Activated T-cell treated with anti-CD3 and anti-CD28 coated beads, Interleukin-2, amount 50 U/mL, for 72 hours (primary cell): Measurements from ENCODE around the gene KCNC1. TPM values are rescaled to one million over a fixed set of nuclear protein-coding genes. Genes with fewer than 3 reads are reported as not detected.

Source experiments
- ATAC-seq, 2 donors: fragments of 150-1000 bp; cut with Tn5 transposase; replicated peaks in 1 of 2; 2 replicates each; pipeline ENCODE4 v1.10.0; 2021; ENCODE audit warnings: moderate library complexity in 2 of 2, mild to moderate bottlenecking in 1 of 2
- DNase-seq, 2 donors: peaks; one replicate each; pipeline ENCODE4 v3.0.0; 2021 to 2022; ENCODE audit warnings: mixed read lengths in 1 of 2
- H3K27ac Mint-ChIP-seq: one replicate; pipeline ENCODE4 v1.8.0; 2022; ENCODE audit warnings: mild to moderate bottlenecking, moderate library complexity, mixed read lengths
- H3K27me3 Mint-ChIP-seq: one replicate; pipeline ENCODE4 v1.8.0; 2022; ENCODE audit warnings: low read depth, mixed read lengths
- H3K36me3 Mint-ChIP-seq, 2 donors: one replicate each; pipeline ENCODE4 v1.8.0; 2022; ENCODE audit warnings: mixed read lengths in 2 of 2, mild to moderate bottlenecking in 1 of 2; ENCODE audit not compliant: insufficient read depth in 2 of 2
- H3K4me1 Mint-ChIP-seq: one replicate; pipeline ENCODE4 v1.8.0; 2022; ENCODE audit warnings: low read depth, mixed read lengths
- H3K4me3 Mint-ChIP-seq, 2 donors: one replicate each; pipeline ENCODE4 v1.8.0; 2022; ENCODE audit warnings: mild to moderate bottlenecking in 2 of 2, mixed read lengths in 2 of 2, moderate library complexity in 2 of 2
- H3K9me3 Mint-ChIP-seq, 2 donors: one replicate each; pipeline ENCODE4 v1.8.0; 2022; ENCODE audit warnings: mixed read lengths in 2 of 2
- total RNA-seq, 2 donors: library from RNA; stranded (reverse); gene quantifications; one replicate each; pipeline ENCODE4 v1.2.3, GENCODE V29; 2022

Gene KCNC1
- total RNA-seq, 2 donors from 2014 or later, result not detected

- no peak for ATAC-seq
- H3K4me3 Mint-ChIP-seq, result no peak overlapping the region
- no peaks in the 10 kb centered on the region for H3K4me1 Mint-ChIP-seq
- no peak overlapping the region for H3K27ac Mint-ChIP-seq
- no peaks in the 10 kb centered on the region for H3K27me3 Mint-ChIP-seq
- no peaks in the 10 kb centered on the region for H3K9me3 Mint-ChIP-seq
- no peaks in the 10 kb centered on the region for H3K36me3 Mint-ChIP-seq
- DNase-seq, result no peak
These were observed 45.4 kb downstream of the KCNC1 start for GRCh38 chr11:17779861-17780594.

- H3K4me1 Mint-ChIP-seq, result no peaks in the 10 kb centered on the region
- DNase-seq (no peak), ATAC-seq (no peak)
- no peak overlapping the region for H3K27ac Mint-ChIP-seq
- no peaks in the 10 kb centered on the region for H3K27me3 Mint-ChIP-seq
- no peaks in the 10 kb centered on the region for H3K36me3 Mint-ChIP-seq
- no peaks in the 10 kb centered on the region for H3K9me3 Mint-ChIP-seq
- no peak overlapping the region for H3K4me3 Mint-ChIP-seq
These were observed 46.1 kb downstream of the KCNC1 start for GRCh38 chr11:17780668-17781067.

- DNase-seq, result no peak
- Mint-ChIP-seq H3K27me3 (no peaks in the 10 kb centered on the region), H3K4me1 (no peaks in the 10 kb centered on the region), H3K36me3 (no peaks in the 10 kb centered on the region), H3K4me3 (no peak overlapping the region), H3K27ac (no peak overlapping the region), H3K9me3 (peaks cover 0 to 2% of the 10 kb centered on the region in 2 donors)
- ATAC-seq, result no peak
These were observed 46.6 kb downstream of the KCNC1 start for GRCh38 chr11:17781221-17781620.

GRCh38 chr11:17781626-17782025 lies 47.0 kb downstream of the KCNC1 start:
- H3K27ac Mint-ChIP-seq, result no peak overlapping the region
- H3K4me1 Mint-ChIP-seq, result no peaks in the 10 kb centered on the region
- no peaks in the 10 kb centered on the region for H3K27me3 Mint-ChIP-seq
- H3K4me3 Mint-ChIP-seq, result no peak overlapping the region
- ATAC-seq (no peak), DNase-seq (no peak)
- no peaks in the 10 kb centered on the region for H3K36me3 Mint-ChIP-seq
- H3K9me3 Mint-ChIP-seq, result peaks cover 0 to 2% of the 10 kb centered on the region in 2 donors

GRCh38 chr11:17782145-17782544 lies 47.6 kb downstream of the KCNC1 start:
- H3K4me3 Mint-ChIP-seq, result no peak overlapping the region
- H3K4me1 Mint-ChIP-seq, result no peaks in the 10 kb centered on the region
- no peak for DNase-seq

GRCh38 chr11:17782603-17783337 lies 48.2 kb downstream of the KCNC1 start:
- peaks cover 0 to 2% of the 10 kb centered on the region in 2 donors for H3K9me3 Mint-ChIP-seq
- no peaks in the 10 kb centered on the region for H3K27me3 Mint-ChIP-seq
- DNase-seq (no peak), ATAC-seq (no peak)
- H3K27ac Mint-ChIP-seq, result no peak overlapping the region
- no peaks in the 10 kb centered on the region for H3K36me3 Mint-ChIP-seq
- no peaks in the 10 kb centered on the region for H3K4me1 Mint-ChIP-seq
- H3K4me3 Mint-ChIP-seq, result no peak overlapping the region

More at GRCh38 chr11:17782145-17782544, 47.6 kb downstream of the KCNC1 start:
- Mint-ChIP-seq H3K27me3 (no peaks in the 10 kb centered on the region), H3K36me3 (no peaks in the 10 kb centered on the region), H3K9me3 (peaks cover 0 to 2% of the 10 kb centered on the region in 2 donors), H3K27ac (no peak overlapping the region)
- ATAC-seq, result no peak

- no peaks in the 10 kb centered on the region for H3K4me1 Mint-ChIP-seq
- no peak overlapping the region for H3K4me3 Mint-ChIP-seq
These were observed 49.3 kb downstream of the KCNC1 start for GRCh38 chr11:17783878-17784277.

GRCh38 chr11:17786824-17787525 lies 52.4 kb downstream of the KCNC1 start:
- no peak overlapping the region for H3K27ac Mint-ChIP-seq
- DNase-seq (no peak), ATAC-seq (no peak)
- no peaks in the 10 kb centered on the region for H3K4me1 Mint-ChIP-seq
- H3K4me3 Mint-ChIP-seq, result no peak overlapping the region
- no peaks in the 10 kb centered on the region for H3K36me3 Mint-ChIP-seq
- peaks cover 0 to 2% of the 10 kb centered on the region in 2 donors for H3K9me3 Mint-ChIP-seq
- H3K27me3 Mint-ChIP-seq, result no peaks in the 10 kb centered on the region

More at GRCh38 chr11:17783878-17784277, 49.3 kb downstream of the KCNC1 start:
- Mint-ChIP-seq H3K36me3 (no peaks in the 10 kb centered on the region), H3K9me3 (peaks cover 0 to 2% of the 10 kb centered on the region in 2 donors), H3K27ac (no peak overlapping the region), H3K27me3 (no peaks in the 10 kb centered on the region)
- DNase-seq (no peak), ATAC-seq (no peak)

GRCh38 chr11:17788084-17788483 lies 53.5 kb downstream of the KCNC1 start:
- Mint-ChIP-seq H3K27ac (no peak overlapping the region), H3K36me3 (no peaks in the 10 kb centered on the region), H3K4me1 (no peaks in the 10 kb centered on the region), H3K9me3 (peaks cover 0 to 2% of the 10 kb centered on the region in 2 donors), H3K4me3 (no peak overlapping the region), H3K27me3 (no peaks in the 10 kb centered on the region)
- ATAC-seq, result no peak
- DNase-seq, result no peak

- ATAC-seq (no peak), DNase-seq (no peak)
- H3K27me3 Mint-ChIP-seq, result no peaks in the 10 kb centered on the region
- H3K4me1 Mint-ChIP-seq, result no peaks in the 10 kb centered on the region
- peaks cover 0 to 2% of the 10 kb centered on the region in 2 donors for H3K9me3 Mint-ChIP-seq
- H3K36me3 Mint-ChIP-seq, result no peaks in the 10 kb centered on the region
- no peak overlapping the region for H3K27ac Mint-ChIP-seq
- H3K4me3 Mint-ChIP-seq, result no peak overlapping the region
These were observed 55.9 kb downstream of the KCNC1 start for GRCh38 chr11:17790453-17790852.

GRCh38 chr11:17791144-17791543 lies 56.6 kb downstream of the KCNC1 start:
- DNase-seq (no peak), ATAC-seq (no peak)
- Mint-ChIP-seq H3K4me3 (no peak overlapping the region), H3K4me1 (no peaks in the 10 kb centered on the region), H3K27ac (no peak overlapping the region), H3K27me3 (no peaks in the 10 kb centered on the region), H3K9me3 (no peaks in the 10 kb centered on the region), H3K36me3 (no peaks in the 10 kb centered on the region)

- no peak for DNase-seq
- Mint-ChIP-seq H3K36me3 (no peaks in the 10 kb centered on the region), H3K4me1 (no peaks in the 10 kb centered on the region), H3K27me3 (no peaks in the 10 kb centered on the region), H3K27ac (no peak overlapping the region), H3K4me3 (no peak overlapping the region), H3K9me3 (no peaks in the 10 kb centered on the region)
- ATAC-seq, result no peak
These were observed 57.6 kb downstream of the KCNC1 start for GRCh38 chr11:17792161-17792560.

- Mint-ChIP-seq H3K27me3 (no peaks in the 10 kb centered on the region), H3K4me1 (no peaks in the 10 kb centered on the region), H3K36me3 (no peaks in the 10 kb centered on the region), H3K4me3 (no peak overlapping the region), H3K27ac (no peak overlapping the region), H3K9me3 (no peaks in the 10 kb centered on the region)
- DNase-seq (no peak), ATAC-seq (no peak)
These were observed 59.1 kb downstream of the KCNC1 start for GRCh38 chr11:17793642-17794170.
